Mammary epithelial cell (primary cell): ENCODE data around the gene SH2D7.

Experiments
- CTCF ChIP-seq, 2 donors: IDR thresholded peaks in 1 of 2; conservative IDR thresholded peaks in 1 of 2; 2 replicates each; pipeline ENCODE4 v1.5.1; 2011 to 2012; ENCODE audit warnings: inconsistent platforms in 2 of 2, low read length in 2 of 2, mild to moderate bottlenecking in 2 of 2, control low read depth in 1 of 2, low read depth in 1 of 2; ENCODE audit not compliant: insufficient read depth in 1 of 2; ENCODE audit errors: extremely low read depth in 1 of 2
- EZH2 ChIP-seq: IDR thresholded peaks from 2 replicates; pipeline ENCODE4 v1.6.1; 2012; ENCODE audit warnings: low read length, inconsistent platforms, borderline replicate concordance

DNA sequence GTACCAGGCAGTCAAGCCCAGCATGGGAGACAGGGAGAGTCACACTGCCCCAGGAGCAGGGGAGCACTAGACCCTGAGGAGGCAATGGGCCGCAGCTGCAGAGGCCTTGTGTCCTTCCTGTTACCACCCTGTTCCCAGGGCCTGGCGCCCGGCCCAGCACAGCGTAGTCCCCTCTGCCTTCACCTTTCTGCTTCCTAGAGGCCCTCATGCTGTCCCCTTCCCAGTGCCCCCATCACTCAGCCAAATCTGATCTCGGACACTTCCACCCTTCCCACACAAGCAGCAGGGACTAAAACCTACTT, 8.0 kb upstream of the SH2D7 start:
- no peak for TF ChIP-seq CTCF (conservative IDR thresholded peaks at IDR 0.05 in 1 of 2, IDR thresholded peaks at IDR 0.05 in 1 of 2; ENCODE audit: extremely low read depth in 1 of 2, insufficient read depth in 1 of 2, low read depth in 1 of 2, low read length in 2 of 2)
- TF ChIP-seq EZH2, result no peak
